RWPE1 (cell line): Measurements from ENCODE around the gene GNAQ.

Experiments used
- CTCF ChIA-PET: fragments of 350-600 bp; sonication (Branson Sonifier 250); formaldehyde crosslinking; extraction: SDS; loops from one replicate; lab custom pipeline; 2021; lab: Yijun Ruan, JAX
- POLR2A ChIA-PET: fragments of 400-600 bp; formaldehyde crosslinking; extraction: SDS; loops from one replicate; lab custom pipeline; 2020; ENCODE audit warnings: antibody characterized with exemption; ENCODE audit not compliant: low non-redundant PET; lab: Yijun Ruan, JAX
- DNase-seq: peaks from one replicate; pipeline ENCODE4 v3.0.0; 2012; ENCODE audit warnings: low spot score
- H3K27ac ChIP-seq: fragments of 450-650 bp; 2 replicates; pipeline ENCODE4 v1.5.1; 2017
- CTCF ChIP-seq: fragments of 450-650 bp; conservative IDR thresholded peaks from 2 replicates; pipeline ENCODE4 v1.5.1; 2017; ENCODE audit warnings: low read depth, mild to moderate bottlenecking

Gene GNAQ

GRCh38 chr9:77853716-77854115, 177.9 kb downstream of the GNAQ start:
- H3K27ac ChIP-seq: no peak overlapping the region
- TF ChIP-seq CTCF: no peak
- POLR2A ChIA-PET: no interaction called here
- CTCF ChIA-PET: no interaction called here
- DNase-seq: no peak

- DNase-seq: no peak
- CTCF ChIA-PET: no interaction called here
- POLR2A ChIA-PET: no interaction called here
- TF ChIP-seq CTCF: no peak
- no peak overlapping the region for H3K27ac ChIP-seq
Measured at GRCh38 chr9:77851882-77852595, 179.6 kb downstream of the GNAQ start.

GRCh38 chr9:77848897-77849296, 182.7 kb downstream of the GNAQ start:
- no peak overlapping the region for H3K27ac ChIP-seq
- CTCF ChIA-PET: interaction anchor here (0.5 kb wide), 1 partner anchor 425 kb away, joined by 6 read pairs; no protein-coding TSS in a partner anchor
- POLR2A ChIA-PET: no interaction called here
- peak; percentile 86 for DNase-seq
- no peak for TF ChIP-seq CTCF

- ChIA-PET CTCF (no interaction called here), POLR2A (no interaction called here)
- H3K27ac ChIP-seq: no peak overlapping the region
- DNase-seq: no peak
- no peak for TF ChIP-seq CTCF
Measured at GRCh38 chr9:77848404-77848803, 183.2 kb downstream of the GNAQ start.

- no peak for TF ChIP-seq CTCF
- CTCF ChIA-PET: no interaction called here
- POLR2A ChIA-PET: no interaction called here
- no peak for DNase-seq
- H3K27ac ChIP-seq: no peak overlapping the region
Measured at GRCh38 chr9:77847626-77848025, 184.0 kb downstream of the GNAQ start.

- CTCF ChIA-PET: interaction anchor here (1.5 kb wide), 1 partner anchor 188 kb away, joined by 3 read pairs; no protein-coding TSS in a partner anchor
- no peak for DNase-seq
- POLR2A ChIA-PET: no interaction called here
- H3K27ac ChIP-seq: no peak overlapping the region
- TF ChIP-seq CTCF: no peak
Measured at GRCh38 chr9:77847059-77847499, 184.5 kb downstream of the GNAQ start.
